Measurements from ENCODE around the gene CALML3.
A peak's percentile ranks its signal among the peaks of the same experiment; 100 is the strongest.

Gene CALML3

DNA sequence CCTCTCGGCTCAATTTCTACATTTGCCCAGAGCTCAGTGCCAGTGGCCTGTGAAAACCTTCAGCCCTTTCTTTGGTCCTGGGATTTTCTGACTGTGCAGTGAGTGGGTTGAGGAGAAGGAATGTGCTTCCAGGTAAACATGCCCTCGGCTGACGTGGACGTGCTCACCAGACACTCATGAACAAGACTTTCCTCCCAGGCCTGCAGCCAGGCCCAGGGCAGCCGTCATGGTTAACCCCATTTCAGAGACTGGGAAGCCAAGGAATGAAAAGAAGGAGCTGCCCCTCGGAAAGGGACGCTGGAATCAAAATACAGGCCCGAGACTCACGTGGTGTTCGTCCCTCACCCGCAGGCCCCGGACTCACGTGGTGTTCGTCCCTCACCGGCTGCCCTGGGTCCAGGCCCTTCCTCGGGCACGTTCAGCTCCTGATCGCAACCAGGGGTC, 16.6 kb upstream of the CALML3 start:
- DNase-seq, result no peak

DNA sequence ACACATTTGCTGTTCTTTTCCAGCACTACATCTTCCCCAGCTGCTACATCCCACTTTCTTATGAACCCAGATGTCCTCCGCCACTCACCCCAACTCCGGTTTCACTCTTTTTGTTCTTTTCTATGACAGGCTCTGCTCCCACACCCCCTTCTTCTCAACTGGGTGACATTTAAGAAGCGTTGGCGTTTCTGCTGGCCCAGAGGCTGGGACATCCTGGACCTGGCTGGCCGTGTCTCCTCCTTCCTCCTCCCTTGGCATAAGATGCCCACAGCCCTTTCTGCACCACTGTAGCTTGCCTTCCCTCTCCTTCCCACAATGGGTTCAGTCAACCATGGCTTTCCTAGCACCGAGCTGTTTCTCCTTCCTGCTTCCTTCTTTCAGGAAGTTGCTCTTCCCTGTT, 16.0 kb upstream of the CALML3 start:
- DNase-seq, result no peak

DNA sequence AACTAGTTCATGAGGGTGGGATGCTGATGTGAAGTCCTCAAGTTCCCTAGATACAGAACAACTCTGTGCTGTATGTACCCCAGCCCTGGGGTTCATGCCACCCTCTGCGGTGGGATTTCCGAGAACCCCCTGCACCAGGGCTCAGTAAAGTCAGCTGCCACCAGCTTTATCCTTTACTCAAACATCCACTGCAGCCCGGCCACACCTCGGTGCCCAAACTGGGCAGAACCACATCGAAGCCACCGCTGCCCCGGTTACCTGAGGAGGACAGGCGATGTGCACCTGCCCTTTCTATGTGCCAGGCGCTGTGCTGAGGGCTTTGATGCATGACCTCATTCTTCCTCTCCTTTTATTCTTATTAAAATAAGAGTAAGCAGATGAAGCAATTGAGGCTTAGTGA, 15.5 kb upstream of the CALML3 start:
- no peak for DNase-seq

DNA sequence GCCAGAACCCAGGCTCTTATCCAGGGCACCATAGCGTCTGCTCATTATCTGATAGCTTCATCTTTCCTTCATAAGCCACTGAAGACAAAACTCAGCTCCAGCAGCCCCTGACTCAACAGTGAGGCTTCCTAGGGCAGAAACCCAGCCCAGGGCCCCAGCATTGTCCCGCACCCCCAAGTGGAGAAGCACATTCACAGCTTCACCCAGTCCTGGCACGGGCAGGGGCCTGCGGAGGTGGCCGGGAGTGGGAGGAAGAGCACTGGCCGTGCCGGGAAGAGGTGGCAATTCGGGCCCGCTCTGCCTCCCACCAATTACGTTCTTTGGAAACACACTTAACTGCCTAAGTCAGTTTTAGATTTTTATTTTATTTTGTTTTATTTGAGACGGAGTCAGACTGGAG, 15.1 kb upstream of the CALML3 start:
- peak; percentile 16 for DNase-seq

DNA sequence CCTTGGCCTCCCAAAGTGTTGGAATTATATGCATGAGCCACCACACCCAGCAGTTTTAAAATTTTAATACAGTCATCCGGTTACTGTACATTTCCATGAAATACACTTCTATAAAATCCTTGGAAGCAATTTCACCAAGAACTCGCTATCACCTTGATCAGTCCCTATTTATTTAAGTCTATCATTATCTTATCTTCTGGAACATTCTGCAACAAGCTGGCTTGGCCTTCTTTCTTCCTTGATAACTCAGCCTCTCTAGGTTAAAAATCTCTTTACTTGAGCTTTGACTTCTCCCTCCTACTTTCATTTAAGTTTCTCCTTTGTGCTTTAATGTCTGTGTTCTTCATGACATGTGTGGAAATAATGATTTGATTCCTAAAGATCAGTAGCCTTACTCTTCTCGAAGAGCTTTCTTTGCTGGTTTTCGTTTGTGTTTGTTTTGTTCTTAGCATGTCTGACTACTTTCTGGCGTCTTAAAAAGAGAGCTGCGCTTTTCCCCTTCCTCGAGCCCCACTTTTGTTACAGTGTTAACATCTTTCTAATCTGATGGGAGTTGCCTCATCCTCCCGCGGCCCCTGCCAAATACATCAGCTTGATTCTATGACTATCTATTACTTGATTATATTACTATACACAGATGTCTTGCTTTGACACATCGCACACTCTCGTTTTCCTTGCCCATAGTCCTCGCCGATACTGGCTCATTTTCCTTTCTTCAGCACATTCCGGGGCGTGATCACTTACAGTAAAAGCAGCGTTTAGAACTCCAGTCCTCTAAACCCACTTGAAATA, 14.3 kb upstream of the CALML3 start:
- DNase-seq, result peak; percentile 44

DNA sequence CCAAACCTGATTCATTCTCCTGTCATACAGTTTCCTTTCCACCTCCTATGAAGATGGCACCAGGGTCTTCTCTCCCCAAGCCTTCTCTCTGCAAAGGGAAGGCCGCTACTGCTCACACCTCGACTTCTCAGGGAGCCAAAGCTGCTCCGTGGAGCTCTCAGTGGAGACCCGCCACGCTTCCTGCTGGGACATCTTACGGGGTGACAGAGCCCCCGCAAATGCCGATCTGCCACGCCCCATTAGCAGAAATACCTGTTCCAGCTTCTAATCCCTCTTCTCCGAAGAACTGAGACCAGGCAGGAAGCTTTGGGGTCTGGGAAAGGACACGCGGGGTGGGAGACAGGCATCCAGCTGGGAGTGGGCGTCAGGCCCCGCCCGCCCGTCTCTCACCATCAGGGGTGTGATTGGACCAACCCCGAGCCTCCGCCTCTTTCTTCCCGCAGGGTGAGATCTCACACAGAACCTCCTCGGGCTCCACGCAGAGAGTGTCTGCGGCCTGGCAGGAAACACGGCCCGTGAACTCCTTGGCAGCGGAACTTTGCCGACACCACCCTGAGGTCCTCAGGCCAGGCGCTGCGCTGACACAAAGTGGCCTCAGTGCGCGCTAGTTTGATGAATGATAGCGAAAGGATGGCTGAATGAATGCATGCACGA, 13.4 kb upstream of the CALML3 start:
- DNase-seq, result no peak

DNA sequence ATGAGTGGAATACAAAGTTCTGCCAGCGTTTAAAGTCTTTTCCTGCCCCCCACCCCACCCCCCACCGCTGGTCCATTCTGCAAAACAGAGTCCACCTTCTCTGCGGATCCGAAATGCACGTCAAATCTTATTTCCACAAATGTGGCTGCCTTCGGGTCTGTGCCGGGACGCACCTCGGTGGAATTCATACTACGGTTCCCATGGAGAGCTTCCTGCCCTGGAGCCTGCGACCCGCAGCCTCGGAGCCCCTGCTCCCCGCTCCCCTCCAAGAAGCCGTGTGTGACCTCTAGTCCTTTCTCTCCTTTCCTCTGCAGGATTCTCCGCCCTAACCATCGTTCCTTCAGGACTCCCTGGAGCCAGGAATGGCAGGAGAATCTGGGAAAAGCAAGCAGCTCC, 12.9 kb upstream of the CALML3 start:
- DNase-seq, result no peak

DNA sequence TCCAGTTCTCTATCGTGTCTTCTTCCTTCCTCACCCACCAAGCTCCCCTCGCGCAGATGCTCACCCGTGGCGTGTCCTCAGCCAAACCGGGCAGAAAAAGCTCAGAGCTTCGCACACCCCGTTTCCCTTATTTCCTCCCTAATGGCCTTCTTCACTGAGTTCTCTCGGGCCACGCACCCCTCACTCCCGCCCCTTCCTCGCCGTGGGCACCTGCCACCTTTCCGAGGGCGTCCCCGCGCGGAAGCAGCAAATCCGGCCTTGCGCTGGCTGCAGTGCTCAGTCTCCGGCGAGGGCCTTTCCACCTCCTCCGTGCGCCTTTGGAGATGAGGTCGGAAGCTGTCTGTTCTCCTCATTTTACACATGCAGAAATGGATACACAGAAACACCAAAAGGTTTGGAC, 12.4 kb upstream of the CALML3 start:
- no peak for DNase-seq

DNA sequence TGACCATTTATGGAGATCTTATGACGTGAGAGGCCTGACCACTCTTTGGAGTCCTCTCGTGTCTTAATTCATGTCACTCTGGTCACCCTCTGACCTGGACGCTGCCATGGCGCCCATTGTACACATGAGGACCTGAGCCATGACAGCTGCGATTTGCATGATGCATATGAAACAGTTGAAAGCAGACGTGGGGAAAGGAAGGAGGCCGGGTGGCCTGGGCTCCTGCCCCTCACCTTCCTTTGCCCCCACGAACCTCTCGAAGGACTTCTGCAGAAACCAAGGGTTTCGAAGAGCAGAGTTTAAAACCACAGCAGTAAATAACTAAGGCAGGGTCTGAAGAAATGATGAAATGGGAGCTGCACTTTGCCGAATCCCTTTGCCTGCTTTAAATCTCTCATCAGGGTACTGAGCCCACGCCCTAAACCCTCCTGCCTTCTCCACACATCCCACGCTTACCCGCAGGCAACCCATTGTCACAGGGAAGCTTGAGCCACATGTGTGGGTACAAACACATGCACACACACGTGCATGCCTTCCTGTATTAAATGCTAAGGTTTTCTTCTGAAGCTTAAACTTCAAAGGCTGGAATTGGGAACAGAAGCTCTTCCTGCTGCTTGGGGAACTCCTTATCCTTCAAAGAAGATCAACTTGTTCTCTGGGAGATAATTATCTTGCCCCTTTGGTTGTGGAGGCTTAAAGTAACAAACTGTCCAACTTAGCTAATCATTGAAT, 11.7 kb upstream of the CALML3 start:
- peak; percentile 21 for DNase-seq

DNA sequence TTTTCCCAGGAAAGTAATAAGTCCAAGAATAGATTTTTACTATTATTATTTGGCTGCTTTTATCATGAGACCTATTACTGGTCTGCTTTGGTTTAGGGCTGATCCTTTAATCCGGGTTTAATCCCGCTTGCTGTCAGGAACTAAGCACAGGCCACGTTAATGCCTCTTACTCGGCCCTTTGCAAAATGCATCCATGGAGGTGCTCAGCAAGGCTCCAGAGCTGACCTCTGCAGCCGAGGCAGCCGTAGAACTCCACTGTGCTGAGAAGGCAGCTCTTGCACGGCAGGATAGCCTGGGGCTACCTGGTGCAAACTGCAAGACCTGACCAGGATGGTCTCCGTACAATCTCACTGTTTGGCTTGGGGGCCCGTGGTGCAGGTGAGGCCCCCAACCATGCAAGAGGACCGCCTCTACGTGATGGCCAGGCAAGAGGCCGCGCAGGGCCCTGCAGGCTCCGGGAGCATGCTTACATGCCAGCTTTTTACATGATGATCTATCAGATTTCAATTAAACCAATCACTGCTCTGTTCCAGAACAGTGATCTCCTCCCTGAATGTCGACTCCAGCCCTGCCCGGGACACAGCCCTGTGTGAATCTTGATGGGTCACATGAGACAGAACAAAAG, 10.4 kb upstream of the CALML3 start:
- DNase-seq, result no peak

DNA sequence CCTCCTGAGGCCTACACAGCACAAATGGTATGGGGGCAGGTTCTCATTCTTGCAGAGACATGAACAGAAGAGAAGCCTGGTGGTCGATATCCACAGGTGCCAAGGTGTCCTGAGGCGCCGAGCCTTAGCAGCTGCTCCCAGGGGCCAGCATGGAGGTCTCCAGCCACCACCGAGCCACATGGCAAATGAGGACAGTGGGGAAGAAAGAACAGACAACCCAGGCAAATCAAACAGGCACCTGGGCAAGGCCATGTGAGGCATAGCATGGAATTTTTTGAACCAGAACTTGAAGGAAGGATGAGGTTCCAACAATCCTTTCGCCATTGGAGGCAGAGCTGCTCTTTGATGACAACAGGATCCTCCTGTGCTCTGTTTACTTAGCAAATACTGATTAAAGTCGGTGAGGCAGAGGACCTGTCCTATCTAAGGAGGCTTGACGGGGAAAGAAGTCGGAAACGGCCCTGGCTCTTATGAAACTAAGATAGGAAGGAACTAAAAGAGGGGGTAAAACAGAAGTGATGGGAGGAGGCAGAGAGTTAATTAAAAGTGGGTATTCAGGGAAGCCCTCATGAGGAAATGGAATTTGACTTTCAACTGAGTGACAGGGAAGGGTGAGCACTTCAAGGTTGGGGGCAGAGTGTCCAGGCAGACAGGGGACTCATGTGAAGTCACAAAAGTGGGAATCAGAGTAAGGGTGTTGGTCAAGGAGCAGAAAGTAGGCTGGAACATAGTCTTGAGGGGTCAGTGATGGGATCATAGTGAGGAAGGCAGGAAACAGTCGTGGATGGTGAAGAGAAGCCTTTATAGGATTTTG, 8.6 kb upstream of the CALML3 start:
- no peak for DNase-seq

DNA sequence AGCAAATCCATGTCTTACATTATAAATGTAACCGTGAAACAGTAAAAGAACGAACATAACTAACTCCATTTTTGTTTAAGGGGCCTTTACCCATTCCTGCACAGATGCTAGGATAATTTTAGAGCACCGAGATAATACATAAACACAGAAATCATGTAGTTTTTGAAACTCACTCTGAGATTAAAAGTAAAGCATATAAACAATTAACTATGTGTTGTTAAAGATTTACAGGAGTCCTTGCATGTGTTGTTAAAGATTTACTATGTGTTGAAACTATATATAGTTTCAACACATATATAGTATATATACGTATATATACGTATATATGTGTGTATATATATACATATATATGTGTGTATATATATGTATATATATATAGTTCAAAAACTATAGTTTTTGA, 7.2 kb upstream of the CALML3 start:
- no peak for DNase-seq

DNA sequence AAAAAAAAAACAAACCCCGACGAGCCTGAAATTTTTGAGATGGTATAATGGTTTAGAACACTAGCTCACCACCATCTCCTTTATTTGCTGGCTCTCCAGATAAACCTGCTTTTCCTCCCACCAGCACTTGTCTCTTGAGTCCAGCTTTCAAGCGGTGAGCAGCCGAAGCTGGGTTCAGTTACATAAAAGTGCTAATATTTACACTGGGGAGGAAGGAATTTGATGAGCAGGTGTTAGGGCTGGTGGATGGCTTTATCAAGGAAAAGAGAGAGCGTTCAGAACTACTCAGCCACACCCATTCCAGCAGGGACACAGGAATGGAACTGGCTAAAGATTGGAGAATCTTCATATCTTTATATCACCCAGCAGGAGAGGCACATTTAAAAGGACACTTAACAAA, 6.6 kb upstream of the CALML3 start:
- no peak for DNase-seq

DNA sequence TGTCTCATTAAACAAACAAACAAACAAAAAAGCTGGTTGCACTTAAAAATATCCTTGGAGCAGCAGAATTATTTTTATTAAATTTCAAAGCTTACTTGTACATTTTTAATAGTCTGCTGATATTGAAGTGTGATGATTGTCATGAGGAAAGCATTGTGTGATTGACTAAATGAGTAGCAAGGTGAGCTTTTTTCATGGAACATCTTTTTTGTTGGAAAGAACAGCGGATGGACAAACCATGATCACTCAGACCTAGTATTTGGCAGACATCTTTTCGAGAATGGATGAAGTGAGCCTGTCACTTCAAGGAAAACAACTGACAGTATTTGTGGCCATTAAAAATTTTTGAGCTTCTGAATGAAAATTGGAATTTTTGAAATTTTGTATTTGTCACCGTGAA, 5.7 kb upstream of the CALML3 start:
- peak; percentile 12 for DNase-seq

DNA sequence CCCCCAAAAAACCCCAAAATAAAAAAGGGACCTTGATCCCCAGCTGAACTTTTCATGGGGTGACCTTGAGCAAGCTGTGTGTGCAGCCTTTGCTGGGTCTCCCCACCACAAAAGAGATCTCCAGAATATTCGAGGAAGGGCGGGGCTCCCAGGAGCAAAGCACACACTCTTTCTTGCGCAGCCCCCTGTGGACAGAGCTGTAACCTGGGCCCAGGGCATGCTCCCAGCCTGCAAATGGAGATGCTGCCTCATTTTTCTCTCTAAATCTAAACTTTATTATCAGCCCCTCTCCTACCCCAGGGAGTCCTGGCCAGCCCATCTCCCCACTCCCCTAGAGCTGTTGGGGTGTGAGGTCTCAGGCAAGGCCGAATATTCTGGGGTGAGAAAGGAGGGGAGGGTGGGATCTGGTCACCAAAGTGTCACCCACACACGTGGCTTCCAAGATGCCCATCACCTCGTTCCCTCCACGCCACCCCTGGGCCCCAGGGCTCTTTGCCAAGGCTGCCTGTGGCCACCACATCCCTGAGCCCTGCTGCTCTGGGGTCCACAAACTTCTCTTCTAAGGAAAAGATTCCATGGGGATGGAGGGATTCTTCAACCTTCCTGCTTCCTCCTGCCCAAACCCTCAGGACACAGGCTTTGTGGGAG, 1.7 kb upstream of the CALML3 start:
- no peak for DNase-seq

DNA sequence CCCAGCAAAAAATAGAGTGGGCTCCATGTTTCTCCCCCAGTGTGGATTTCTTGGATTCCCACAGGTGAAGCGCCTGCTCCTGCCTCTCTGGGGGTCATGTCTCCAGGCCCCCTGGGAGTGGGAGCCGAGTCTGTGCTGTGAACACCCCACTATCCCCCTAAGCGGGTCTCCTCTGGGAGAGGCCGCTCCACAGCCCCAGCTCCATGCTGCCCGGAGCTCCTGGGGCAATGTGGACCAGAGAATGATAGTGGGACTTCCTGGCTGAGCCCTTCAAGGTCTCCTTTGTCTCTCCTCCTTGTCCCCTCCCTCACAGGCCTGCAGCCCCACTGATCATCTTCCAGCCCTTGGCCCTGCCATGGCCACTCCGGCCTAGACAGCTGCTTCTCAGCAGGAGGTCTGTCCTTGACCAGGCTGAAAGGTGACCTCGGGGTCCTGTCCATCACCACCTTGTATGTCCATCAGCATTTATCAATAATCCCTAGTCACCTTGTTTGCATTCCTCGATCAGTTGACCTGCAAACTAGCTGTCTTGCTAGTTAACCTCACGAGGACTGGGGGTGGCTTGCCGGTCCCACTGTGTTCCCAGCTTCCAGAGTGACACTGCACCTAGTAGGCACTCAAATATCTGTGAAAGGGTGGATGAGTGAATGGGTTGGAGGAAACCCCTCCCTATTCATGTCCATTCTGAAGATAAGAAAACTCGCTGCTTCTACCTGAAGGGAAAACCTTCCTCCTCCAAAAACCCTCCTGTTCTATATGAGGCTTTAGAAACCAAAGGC, 776 bp upstream of the CALML3 start:
- no peak for DNase-seq

DNA sequence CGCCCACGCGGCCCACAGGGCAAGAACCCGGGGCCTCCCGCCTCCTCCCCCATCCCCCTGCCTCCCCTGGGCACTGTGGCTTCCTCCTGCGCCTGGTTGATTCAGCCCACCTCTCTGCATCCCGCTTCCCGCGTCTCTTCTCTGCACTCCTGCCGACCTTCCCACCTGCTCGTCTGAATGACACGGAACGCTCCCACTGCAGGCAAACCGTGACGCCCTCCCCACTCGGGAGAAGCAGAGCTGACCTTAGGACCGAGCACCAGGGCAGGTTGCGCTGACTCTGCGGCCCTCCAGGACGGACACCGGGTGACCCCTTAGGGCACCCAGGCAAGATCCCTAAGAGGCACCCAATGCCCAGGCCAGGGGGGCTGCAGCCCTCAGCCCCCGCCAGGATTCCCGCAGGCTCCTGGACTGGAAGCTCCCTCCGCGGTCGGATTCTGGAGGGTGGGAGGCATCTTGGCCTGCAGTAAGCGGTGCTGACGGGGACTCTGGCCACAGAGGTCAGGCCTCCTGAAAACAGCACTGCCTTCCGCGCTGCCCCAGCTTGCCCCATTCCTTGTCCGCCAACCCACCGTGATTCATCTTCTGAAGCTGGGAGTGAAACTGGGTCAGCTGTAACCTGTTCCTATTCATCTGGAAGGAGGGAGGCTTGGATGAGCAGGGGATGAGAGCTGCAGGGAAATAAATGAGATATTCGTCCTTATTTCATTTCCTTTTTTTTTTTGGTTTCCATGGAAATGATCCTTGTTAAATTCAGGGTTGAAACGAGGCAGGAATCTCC, 990 bp downstream of the CALML3 start:
- DNase-seq, result no peak

DNA sequence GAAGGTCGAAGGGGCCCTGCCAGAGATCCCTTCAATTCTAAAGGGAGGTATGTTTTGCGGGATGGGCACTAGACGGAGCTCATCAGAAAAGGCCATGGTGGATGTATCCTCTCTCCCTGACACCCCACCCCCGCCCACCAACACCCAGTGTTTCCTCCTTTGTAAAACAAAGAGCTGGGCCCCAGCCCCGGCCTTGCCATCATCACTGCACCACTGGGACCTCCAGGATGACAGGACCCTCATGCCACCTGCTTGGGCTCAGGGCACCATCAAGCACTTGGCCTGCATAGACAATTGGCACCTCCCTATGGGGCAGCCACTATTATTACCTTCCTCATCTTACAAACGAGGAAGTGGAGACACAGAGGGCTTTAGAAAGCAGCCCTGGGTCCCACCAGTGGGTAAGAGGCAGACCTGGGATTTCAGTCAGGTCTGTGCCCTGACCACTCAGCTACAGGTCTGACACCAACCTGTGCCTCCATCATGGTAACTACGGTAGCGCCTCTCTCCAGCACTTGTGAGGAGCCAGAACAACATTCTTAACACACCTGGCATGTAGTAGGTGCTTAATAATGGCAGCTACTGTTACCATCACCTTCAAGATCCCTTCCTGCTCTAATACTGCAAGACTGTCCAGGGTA, 2.0 kb downstream of the CALML3 start:
- no peak for DNase-seq

DNA sequence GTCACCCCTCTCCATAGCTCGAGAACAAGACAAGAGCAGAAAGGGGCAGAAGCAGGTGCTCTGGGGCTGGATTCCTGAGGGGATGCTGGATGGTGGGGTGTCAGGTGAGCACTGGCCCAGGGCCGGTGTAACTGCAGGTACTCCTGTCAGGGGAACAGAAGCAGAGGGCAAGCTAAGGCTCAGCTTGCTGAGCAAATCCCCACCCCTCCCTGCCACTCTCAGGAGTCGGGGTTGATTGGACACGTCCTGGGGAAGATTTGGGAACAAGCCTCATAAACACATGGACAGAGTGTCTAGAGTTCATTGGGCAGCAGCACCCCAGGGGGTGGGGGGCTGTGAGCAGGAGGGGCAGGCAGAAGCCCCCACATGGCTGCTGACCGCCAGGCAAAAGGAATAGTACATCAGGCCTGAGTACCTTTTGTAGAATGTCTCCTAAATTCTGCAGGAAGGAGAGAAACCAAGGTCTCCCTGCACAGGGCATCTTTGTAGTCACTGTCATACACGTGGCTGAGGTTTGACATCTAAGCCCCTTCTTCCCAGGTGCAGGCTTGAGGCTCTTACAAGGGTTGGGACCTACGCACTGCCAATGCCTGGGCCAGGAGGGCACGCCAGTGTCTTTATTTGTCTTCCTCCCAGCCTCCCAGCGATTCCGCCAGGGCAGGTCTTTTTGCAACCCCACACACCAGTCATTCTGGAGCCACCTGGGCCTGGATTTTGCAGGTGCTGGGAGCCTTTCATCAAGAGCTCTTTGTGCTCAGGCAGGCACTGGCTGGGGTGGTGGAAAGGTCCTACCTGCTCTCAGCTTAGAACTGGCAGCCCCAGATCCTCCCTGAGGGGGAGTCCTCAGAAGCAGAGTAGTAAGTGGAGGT, 2.8 kb downstream of the CALML3 start:
- DNase-seq, result no peak

Data from OCI-M1 (cell line).